GM15510 (cell line): ENCODE measurements around the gene SLC35E1.

Experiments used
- POLR2A ChIP-seq: IDR thresholded peaks from 3 replicates; pipeline ENCODE4 v1.6.1; 2011; ENCODE audit warnings: borderline replicate concordance; ENCODE audit not compliant: insufficient read length; ENCODE audit errors: extremely low read depth

SLC35E1 gene

GRCh38 chr19:16605115-16605514 is 32.9 kb upstream of the SLC35E1 start:
- TF ChIP-seq POLR2A, result no peak

GRCh38 chr19:16604615-16605014 is 32.4 kb upstream of the SLC35E1 start:
- TF ChIP-seq POLR2A, result no peak

DNA sequence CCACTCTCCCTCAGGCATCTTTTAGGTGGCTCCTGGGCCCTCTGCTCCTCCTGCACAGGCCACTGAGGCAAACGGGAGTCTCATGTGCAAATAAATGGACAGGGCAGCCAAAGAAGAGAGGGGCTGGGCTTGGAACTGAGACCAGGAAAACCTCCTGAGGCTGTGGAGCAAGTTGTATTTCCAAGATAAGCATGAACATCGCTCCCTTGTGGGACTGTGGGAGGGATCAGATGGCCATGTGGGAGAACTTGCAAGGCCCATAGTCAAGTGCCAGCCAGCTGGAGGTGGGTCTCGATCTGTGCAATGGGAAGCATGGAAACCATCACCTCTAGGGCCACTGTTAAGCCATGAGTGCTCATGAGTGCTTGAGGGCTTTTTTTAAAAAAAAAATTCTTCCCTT is 30.9 kb upstream of the SLC35E1 start:
- no peak for TF ChIP-seq POLR2A

DNA sequence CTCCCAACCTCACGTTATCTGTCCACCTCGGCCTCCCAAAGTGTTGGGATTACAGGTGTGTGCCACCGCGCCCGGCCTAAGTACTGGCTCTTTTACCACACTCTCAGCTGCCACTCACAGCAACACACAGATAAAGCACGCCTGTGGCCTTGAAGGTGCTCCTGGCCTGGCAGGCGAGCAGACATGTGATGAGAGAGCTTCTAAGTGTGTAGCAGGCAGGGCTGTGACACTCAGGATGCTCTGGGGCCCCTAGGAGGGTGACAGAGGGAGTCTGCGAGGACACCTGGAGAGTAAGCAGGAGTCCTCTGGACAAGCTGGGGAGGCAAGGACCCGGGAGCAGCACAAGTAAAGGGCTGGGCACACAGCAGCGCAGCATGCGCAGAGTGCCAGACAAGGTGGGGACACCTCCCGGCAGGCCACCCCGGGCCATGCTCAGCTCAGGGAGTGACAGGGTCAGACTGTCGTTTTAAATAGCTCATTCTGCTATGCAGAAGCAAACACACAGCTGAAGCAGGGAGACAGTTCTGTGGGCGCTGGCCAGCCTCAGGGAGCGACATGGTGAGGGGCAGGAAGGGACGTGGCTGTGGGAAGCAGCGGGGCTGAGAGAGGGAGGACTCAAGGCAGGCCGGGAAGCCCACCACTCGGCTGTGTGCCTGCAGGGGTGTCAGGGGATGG is 29.3 kb upstream of the SLC35E1 start:
- no peak for TF ChIP-seq POLR2A

DNA sequence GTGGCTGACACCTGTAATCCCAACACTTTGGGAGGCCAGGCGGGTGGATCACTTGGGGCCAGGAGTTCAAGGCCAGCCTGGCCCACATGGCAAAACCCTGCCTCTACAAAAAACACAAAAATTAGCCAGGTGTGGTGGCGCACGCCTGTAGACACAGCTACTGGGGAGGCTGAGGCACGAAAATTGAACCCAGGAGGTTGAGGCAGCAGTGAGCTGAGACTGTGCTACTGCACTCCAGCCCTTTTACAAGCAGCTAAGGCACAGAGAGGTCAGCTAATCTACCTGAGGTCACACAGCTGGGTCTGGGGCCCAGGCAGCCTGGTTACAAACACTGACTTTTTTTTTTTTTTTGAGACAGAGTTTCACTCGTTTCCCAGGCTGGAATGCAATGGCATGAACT is 28.6 kb upstream of the SLC35E1 start:
- no peak for TF ChIP-seq POLR2A

DNA sequence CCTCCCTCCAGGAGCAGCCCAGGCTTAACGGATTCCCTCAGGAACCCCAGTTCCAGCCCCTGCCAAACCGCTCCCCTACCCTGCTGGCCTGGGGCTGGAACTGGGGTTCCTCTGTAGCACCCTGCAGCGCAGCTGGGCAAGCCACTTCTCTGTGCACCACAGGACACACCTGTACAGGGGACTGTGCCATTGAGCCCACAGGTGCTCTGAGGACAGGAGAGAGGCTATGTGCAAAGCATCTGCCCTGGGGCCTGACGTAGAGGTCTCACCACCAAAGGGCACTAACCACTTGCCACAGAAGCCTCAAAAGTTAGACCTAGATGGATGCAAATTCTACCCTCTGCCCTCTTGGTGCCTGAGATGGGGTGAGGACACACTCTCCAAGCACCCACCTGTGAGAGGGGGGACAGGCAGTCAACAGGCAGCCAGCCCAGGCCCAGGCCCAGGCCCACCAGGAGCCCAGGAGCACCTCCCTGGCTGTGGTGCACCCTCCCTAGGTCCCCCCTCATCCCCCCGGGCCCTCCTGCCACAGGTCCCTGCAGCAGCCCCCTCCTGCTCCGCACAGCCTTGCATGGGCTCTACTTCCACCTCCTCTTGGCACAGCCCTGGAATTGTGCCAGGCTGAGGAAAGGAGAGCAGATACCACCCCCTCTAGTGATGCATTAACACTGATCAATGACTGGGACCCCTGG is 27.6 kb upstream of the SLC35E1 start:
- TF ChIP-seq POLR2A, result no peak

GRCh38 chr19:16598848-16599247 is 26.6 kb upstream of the SLC35E1 start:
- TF ChIP-seq POLR2A, result no peak

DNA sequence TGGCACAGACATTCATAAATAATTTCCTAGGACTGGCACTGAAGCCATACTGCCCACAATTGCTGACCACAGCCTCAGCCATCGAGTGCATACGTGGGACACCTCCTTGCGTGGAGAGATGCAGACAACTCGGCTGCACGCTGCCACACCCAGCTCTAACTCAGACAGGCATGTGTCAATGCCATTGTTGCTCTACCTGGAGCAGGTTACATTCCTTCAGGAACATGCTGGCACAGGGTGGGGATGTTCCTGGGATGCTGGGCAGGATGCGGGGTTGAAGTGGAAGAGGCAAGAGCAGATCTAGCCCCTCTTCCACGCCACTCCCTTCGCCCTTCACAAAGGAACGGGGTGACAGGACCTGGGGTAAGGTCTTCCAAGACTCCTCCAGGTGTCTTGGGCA is 24.2 kb upstream of the SLC35E1 start:
- no peak for TF ChIP-seq POLR2A

DNA sequence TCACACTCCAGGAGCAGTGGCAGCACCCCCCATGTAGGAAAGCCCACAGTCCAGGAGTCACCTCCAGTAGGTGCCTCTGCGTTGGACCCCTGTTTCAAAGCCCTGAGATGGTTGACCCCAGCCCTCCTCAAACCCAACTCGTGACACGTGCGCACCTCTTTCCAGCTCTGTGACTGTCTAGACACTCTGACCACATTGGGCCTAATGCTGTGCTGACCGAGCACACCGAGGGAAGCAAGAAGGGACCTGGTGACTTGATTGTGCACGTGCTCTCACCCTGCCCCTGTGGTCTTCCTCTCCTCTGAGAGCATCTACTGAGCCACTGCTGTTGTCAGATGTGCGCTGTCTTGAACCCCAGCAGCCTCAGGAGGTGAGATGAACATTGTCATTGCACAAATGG is 22.9 kb upstream of the SLC35E1 start:
- no peak for TF ChIP-seq POLR2A

DNA sequence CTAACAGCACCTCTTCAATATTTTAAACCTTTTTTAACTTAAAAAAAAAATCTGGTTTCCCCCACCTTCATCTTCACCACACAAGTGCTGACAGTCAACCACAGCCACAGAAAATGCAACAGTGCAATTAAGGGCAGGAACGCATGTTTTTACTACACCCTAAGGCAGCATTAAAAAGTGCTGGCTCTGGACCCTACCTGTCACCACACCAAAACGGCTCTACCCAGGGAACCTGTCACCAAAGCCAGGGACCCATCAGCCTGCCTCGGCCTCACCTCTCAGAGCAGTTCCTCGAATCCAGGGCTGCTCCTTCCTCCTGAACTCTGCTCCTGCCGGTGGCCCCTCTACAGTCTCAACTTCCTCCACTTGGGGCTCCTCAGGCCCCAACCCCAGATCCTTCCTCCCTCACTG is 22.5 kb upstream of the SLC35E1 start:
- TF ChIP-seq POLR2A, result no peak

DNA sequence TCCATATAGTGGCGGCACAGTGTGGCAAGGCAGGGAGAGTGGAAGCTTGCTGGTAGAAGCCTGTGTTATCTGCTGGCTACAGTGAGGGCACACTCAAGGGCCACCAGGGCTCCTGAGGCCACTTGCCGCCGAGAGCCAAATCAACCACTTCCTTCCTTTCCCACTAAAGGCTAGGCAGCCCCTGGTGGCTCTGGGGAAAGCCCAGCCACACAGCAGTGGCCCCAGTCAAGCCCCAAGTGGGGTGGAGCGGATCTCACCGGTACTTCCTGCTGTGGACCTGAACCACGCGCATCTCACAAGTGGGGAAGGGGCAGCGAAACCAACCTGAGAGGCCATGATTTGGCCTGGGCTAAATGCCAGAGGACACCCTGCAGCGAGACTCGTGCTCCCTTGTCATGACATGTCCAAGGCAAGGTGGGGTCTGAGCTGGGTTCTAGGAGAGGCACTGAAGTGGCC is 21.9 kb upstream of the SLC35E1 start:
- no peak for TF ChIP-seq POLR2A

GRCh38 chr19:16593181-16593580 is 21.0 kb upstream of the SLC35E1 start:
- no peak for TF ChIP-seq POLR2A

- no peak for TF ChIP-seq POLR2A
Observed at GRCh38 chr19:16591803-16592556, 19.8 kb upstream of the SLC35E1 start.

DNA sequence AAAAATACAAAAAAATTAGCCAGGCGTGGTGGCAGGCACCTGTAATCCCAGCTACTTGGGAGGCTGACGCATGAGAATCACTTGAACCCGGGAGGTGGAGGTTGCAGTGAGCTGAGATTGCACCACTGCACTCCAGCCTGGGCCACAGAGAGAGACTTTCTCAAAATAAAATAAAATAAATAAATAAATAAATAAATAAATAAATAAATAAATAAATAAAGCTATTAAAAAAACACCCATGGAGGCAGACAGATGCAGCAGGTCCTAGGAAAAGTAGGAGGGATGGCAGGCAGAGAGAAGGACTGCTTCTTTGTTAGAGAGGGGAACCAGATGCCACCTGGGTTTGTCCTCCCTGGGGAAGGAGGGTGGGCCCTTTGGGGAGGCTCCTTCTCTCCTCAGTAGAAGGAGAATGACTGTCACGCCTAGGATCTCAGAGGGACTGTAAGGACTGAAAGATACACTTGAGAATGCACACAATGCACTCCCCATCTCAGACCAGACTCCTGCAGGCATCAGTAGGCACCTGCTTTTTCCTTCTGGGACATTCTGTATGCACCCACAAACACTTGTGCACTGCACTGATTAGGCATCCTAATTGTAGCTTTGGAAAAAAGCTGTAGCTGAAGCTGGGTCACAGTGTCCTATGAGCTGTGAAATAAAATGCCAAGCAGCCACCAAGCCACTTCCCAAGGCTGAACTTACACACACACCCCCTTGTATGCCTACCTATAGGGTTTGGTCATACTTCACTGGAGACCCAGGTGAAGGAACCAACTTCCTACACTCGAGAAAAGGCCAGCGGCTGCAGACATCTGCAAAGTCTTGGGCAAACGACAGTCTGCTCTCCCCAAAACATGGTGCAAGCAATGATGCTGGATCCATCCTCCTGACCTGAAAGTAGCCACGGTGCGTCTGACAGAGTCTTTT is 18.9 kb upstream of the SLC35E1 start:
- TF ChIP-seq POLR2A, result no peak
